ENCODE measurements around the gene TNFRSF13B.

TNFRSF13B gene

GRCh38 chr17:16977932-16978331 lies 6.0 kb upstream of the TNFRSF13B start:
- Mint-ChIP-seq H3K4me3 (no peak overlapping the region), H3K27me3 (ENCODE audit: low read depth) (peaks cover 7% of the 10 kb centered on the region), H3K36me3 (ENCODE audit: low read depth) (no peaks in the 10 kb centered on the region), H3K9me3 (no peaks in the 10 kb centered on the region), H3K27ac (no peak overlapping the region), H3K4me1 (peaks cover 15% of the 10 kb centered on the region)
- no peak for TF ChIP-seq CTCF (IDR thresholded peaks at IDR 0.05; ENCODE audit: unreplicated experiment in 3 of 3)

GRCh38 chr17:16976725-16977550 lies 5.0 kb upstream of the TNFRSF13B start:
- Mint-ChIP-seq H3K36me3 (ENCODE audit: low read depth) (no peaks in the 10 kb centered on the region), H3K9me3 (no peaks in the 10 kb centered on the region), H3K27me3 (ENCODE audit: low read depth) (peaks cover 7% of the 10 kb centered on the region)

GRCh38 chr17:16975744-16976625 lies 4.1 kb upstream of the TNFRSF13B start:
- peaks cover 7% of the 10 kb centered on the region for H3K27me3 Mint-ChIP-seq (ENCODE audit: low read depth)
- H3K27ac Mint-ChIP-seq, result no peak overlapping the region
- peaks cover 15% of the 10 kb centered on the region for H3K4me1 Mint-ChIP-seq
- no peak for TF ChIP-seq CTCF (IDR thresholded peaks at IDR 0.05; ENCODE audit: unreplicated experiment in 3 of 3)
- H3K36me3 Mint-ChIP-seq (ENCODE audit: low read depth), result no peaks in the 10 kb centered on the region
- no peaks in the 10 kb centered on the region for H3K9me3 Mint-ChIP-seq
- no peak overlapping the region for H3K4me3 Mint-ChIP-seq

More at GRCh38 chr17:16976725-16977550, 5.0 kb upstream of the TNFRSF13B start:
- Mint-ChIP-seq H3K4me1 (peaks cover 15% of the 10 kb centered on the region), H3K4me3 (no peak overlapping the region), H3K27ac (no peak overlapping the region)
- TF ChIP-seq CTCF (IDR thresholded peaks at IDR 0.05; ENCODE audit: unreplicated experiment in 3 of 3), result no peak

GRCh38 chr17:16975277-16975651 lies 3.3 kb upstream of the TNFRSF13B start:
- TF ChIP-seq CTCF (IDR thresholded peaks at IDR 0.05; ENCODE audit: unreplicated experiment in 3 of 3), result no peak
- Mint-ChIP-seq H3K4me1 (peaks cover 15% of the 10 kb centered on the region), H3K27ac (no peak overlapping the region), H3K27me3 (ENCODE audit: low read depth) (peaks cover 7% of the 10 kb centered on the region), H3K4me3 (no peak overlapping the region), H3K9me3 (no peaks in the 10 kb centered on the region), H3K36me3 (ENCODE audit: low read depth) (no peaks in the 10 kb centered on the region)

GRCh38 chr17:16974569-16975276 lies 2.8 kb upstream of the TNFRSF13B start:
- Mint-ChIP-seq H3K4me1 (peaks cover 15% of the 10 kb centered on the region), H3K27me3 (ENCODE audit: low read depth) (peaks cover 7% of the 10 kb centered on the region), H3K9me3 (no peaks in the 10 kb centered on the region), H3K4me3 (no peak overlapping the region), H3K27ac (no peak overlapping the region), H3K36me3 (ENCODE audit: low read depth) (no peaks in the 10 kb centered on the region)
- no peak for TF ChIP-seq CTCF (IDR thresholded peaks at IDR 0.05; ENCODE audit: unreplicated experiment in 3 of 3)
